ENCODE results near the gene GPR137B.

GPR137B gene

GRCh38 chr1:236150311-236150955 lies 8.1 kb downstream of the GPR137B start:
- no peak for DNase-seq (ENCODE audit: low read depth)
- no peak overlapping the region for H3K4me3 ChIP-seq (ENCODE audit: low read depth, low read length)
- no peak for TF ChIP-seq CTCF (IDR thresholded peaks at IDR 0.05; ENCODE audit: control insufficient read depth, extremely low read depth, insufficient read depth)

- no peak overlapping the region for H3K4me3 ChIP-seq (ENCODE audit: low read depth, low read length)
- no peak for DNase-seq (ENCODE audit: low read depth)
- TF ChIP-seq CTCF (IDR thresholded peaks at IDR 0.05; ENCODE audit: control insufficient read depth, extremely low read depth, insufficient read depth) = no peak
These were observed 8.6 kb downstream of the GPR137B start for GRCh38 chr1:236150986-236151385.

GRCh38 chr1:236151739-236152424 lies 9.5 kb downstream of the GPR137B start:
- H3K4me3 ChIP-seq (ENCODE audit: low read depth, low read length) = no peak overlapping the region
- no peak for DNase-seq (ENCODE audit: low read depth)
- no peak for TF ChIP-seq CTCF (IDR thresholded peaks at IDR 0.05; ENCODE audit: control insufficient read depth, extremely low read depth, insufficient read depth)

GRCh38 chr1:236154126-236154525 lies 11.8 kb downstream of the GPR137B start:
- H3K4me3 ChIP-seq (ENCODE audit: low read depth, low read length) = no peak overlapping the region
- DNase-seq (ENCODE audit: low read depth) = no peak
- TF ChIP-seq CTCF (IDR thresholded peaks at IDR 0.05; ENCODE audit: control insufficient read depth, extremely low read depth, insufficient read depth) = no peak

GRCh38 chr1:236154671-236155398 lies 12.5 kb downstream of the GPR137B start:
- no peak overlapping the region for H3K4me3 ChIP-seq (ENCODE audit: low read depth, low read length)
- DNase-seq (ENCODE audit: low read depth) = no peak
- no peak for TF ChIP-seq CTCF (IDR thresholded peaks at IDR 0.05; ENCODE audit: control insufficient read depth, extremely low read depth, insufficient read depth)

- DNase-seq (ENCODE audit: low read depth) = no peak
- H3K4me3 ChIP-seq (ENCODE audit: low read depth, low read length) = no peak overlapping the region
- no peak for TF ChIP-seq CTCF (IDR thresholded peaks at IDR 0.05; ENCODE audit: control insufficient read depth, extremely low read depth, insufficient read depth)
These were observed 13.0 kb downstream of the GPR137B start for GRCh38 chr1:236155399-236155767.
